ACHN (cell line): Measurements from ENCODE around the gene CHERP.
"Not testable (repeated sequence)": the region's sequence is repeated elsewhere in the genome, so short reads cannot be mapped to it uniquely, and the experiment has no call there.

ENCODE experiments used
- DNase-seq: peaks from one replicate; pipeline ENCODE4 v3.0.0-alpha.2; 2015
- in situ Hi-C: cut with HindIII; loops from 2 replicates; pipeline ENCODE4 v1.10.0; 2017; ENCODE audit warnings: low sequenced_read_pairs, low pct_ligation_motif_present, low pct_unique_long_range_greater_than_20kb

Gene CHERP

DNA sequence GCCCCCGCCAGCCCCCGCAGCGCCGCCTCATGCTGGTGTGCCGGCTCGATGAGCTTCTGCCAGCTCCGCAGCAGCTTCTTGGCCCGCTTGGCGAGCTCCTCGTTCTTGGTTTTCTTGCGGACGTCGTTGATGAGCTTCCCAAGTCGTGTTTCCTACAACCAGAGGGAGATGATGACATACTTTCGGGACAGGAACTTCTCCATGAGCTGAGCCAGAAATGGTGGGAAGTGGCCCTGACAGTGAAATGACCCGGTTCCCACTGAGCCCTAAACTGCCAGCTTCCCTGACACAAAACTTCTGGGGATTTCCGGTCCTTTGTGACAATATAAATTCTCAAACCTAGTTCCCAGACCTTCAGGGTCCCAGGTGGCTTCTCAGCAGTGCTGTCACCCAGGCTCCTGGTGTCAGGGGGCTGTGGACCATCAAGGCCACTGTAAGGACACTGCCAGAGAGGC, 35.3 kb upstream of the CHERP start:
- in situ Hi-C loops = no loop called here
- no peak for DNase-seq

DNA sequence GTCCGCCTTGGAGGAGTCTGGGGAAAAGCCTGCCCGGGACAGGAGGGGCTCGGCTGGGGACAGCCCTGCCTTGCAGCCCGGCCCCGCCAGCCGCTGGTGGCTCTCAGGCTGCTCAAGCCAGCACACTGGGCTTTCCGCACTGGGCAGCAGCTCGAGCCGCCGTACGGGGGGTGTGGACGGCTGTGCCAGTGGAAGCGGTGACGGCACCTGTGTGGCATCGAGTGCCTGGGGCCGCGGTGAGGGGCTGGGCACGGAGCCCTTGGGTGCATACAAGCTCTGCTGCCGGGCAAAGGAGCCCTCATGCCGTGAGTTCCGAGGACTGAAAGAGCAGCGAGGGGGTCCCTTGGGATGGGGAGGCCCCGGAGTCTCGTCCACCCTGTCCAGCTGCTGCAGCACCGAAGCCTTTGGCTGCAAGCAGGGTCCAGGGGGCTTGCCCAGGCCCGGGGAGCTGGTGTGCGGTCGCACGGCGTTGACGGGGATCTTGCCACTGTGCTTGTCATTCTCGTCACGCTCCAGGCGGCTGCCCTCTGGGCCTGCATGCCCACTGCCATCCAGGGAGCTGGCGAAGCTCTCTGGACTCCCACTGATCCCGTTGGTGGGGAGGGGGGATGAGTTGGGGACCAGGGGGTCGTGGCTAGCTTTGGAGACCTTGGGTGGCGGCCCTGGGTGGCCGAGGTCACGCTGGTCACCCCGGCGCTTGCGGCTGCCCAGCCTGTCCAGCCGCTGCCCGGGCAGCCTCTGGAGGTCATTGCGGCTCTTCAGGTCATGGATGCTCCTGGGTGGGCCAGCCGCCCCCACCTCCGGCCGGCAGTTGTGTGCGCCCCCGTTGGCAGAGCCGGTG, 34.7 kb upstream of the CHERP start:
- in situ Hi-C loops = no loop called here
- DNase-seq = no peak

DNA sequence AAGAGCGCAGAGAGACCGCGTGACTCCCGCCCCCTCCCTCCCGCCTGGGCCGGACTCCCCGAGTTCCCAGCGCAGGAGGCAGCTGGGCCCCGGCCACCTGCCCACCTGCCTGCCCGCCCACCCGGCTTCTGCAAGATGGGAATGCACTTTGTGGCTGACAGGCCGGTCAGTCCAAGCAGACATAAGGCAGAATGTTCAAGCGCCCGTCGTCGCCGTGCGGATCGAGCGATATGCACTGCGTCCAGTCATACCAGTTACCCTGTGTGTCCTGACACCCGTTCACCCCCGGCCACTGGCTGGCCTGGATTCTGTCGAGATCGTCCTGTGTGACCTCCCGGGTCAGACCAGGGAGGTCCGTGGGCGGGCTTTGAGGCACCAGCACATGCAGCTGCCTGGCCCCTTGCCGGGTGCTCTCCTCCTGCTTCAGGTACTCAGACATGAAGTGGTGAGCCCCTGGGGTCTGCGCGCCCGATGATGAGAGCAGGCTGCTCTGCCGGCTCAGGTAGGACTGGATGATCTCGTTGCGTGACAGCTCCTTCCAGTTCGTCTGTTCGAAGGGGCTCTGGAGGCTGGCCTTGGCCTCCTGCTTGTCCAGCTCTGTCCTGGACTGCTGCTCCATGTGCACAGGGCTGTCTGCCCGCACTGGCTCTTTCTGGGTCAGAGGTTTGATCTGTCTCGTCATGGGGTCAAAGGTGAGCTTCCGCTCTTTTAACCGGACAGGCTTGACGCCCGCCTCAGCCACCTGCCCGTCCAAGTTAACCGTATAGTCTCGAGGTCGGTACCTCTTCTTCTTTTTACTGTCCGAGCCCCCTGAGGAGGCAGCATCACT, 33.8 kb upstream of the CHERP start:
- DNase-seq = no peak
- in situ Hi-C loops = no loop called here

DNA sequence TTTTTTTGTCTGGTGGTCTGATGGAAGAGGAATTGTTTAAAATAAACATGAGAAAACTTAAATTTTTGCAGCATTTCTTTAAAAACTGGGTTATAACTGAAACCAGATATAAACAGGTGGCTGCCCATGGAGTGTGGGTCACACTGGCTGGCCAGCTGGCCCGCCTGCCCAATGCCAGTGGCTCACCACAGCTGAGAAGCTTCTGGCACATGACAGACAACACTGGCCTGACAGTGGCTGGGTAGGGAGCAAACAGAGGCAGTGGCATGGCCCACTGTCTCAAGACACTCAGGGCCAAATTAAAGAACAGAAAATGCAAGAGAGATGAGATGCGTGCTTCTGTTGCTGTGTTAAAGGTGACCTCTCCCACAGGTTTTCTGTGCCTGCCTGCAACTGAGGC, 33.0 kb upstream of the CHERP start:
- no peak for DNase-seq
- in situ Hi-C loops = no loop called here

DNA sequence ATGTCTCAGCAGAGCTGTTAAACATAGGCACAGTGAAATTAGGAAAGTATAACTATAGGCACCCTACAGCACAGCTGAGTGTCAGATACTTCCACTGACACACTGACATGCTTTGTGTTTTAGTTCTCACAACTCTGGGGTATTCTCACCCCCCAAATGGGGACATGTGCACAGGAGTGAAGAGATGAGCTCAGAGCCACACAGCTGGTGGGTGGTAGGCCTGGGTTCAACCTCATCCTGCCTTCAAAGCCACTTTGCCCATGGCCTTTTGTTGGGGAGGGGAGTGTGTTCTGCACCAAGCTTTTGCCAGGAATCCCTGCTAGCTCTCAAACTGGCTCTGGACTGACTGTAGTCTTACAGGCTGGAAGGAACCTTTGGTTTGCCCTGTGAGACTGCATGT, 31.7 kb upstream of the CHERP start:
- in situ Hi-C loops = no loop called here

DNA sequence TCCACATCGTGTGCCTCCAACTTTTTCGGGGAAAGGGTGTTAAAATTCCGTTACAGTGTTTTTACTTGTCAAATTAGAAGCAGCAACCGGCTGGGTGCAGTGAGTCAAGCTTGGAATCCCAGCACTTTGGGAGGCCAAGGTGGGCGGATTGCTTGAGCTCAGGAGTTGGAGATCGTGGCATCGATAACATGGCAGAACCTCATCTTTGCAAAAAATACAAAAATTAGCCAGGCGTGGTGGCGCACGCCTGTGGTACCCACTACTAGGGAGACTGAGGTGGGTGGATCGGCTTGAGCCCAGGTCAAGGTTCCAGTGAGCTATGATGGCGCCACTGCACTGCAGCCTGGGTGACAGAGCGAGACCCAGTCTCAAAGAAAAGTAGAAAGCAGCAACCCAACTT, 31.1 kb upstream of the CHERP start:
- DNase-seq = no peak
- in situ Hi-C loops = no loop called here

More for the DNA sequence above, 31.7 kb upstream of the CHERP start:
- no peak for DNase-seq

DNA sequence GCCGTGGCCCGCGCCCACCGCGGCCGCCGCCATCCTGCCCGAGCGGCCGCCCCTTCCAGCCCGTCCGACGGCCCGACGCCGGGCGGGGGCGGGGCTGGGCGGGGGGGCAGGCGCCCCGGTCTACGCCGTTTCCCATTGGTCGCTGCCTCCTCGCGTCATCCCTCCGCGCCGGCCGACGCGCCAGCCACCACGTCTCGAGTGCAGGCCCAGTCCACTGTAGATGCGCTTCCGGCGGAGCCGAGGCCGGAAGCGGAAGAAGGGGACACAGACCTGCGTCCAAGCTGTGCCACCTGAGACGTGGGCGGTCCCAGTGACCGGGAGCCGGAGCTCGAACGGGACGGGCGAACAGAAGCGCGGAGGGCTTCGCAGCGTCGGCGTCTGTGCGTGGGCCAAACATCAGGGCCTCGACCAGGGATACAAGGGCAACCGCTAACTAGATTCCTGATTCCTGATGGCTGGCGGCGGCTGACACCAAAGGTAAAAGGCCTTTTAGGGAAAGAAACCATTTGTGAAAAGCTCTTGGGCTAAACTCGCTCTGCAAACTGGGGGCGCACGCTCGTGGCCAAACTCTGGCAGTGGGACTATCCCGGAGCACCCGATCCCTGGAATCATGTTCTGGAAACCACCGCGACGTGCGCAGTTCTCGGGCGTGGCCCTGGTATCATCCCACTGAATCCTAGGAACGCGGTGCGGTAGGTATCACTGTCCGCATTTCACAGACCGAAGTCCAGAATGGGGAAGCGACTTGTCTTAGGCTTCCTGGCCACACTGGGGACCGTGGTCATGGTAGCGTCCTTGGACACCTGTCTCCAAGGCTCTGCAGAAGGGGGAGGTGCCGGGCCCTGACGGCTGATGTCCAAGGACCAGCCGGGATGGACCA, 30.3 kb upstream of the CHERP start, which contains the start of gene SLC35E1:
Gene SLC35E1 (minus strand): TSS at position 84 of the 880 bp plus-strand sequence. CDS start 51 bp downstream, at position 33.
- peak; percentile 93 for DNase-seq
- in situ Hi-C loops = no loop called here

DNA sequence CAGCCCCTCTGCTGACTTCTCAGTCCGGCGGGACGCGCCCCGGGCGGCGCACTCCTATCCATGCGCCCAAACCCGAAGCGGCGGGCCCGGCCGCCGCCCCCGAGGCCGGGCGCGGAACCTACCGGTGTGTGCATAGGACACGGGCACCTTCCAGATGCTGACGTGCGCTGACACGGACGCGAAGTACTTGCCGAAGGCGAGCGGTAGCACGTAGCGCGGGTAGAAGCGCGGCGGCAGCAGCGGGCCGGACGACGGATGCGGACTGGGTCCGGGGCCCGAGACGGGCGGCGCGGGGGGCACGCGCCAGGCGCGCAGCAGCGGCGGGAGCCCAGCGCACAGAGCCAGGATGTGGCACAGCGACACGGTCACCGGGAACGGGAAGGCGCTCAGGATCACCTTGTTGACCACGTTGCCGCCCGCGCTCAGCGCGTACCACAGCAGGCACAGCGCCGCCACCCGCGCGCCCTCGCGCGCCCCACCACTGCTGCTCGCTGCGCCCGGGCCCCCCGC, 29.6 kb upstream of the CHERP start:
- in situ Hi-C loops = no loop called here
- DNase-seq = peak; percentile 39

DNA sequence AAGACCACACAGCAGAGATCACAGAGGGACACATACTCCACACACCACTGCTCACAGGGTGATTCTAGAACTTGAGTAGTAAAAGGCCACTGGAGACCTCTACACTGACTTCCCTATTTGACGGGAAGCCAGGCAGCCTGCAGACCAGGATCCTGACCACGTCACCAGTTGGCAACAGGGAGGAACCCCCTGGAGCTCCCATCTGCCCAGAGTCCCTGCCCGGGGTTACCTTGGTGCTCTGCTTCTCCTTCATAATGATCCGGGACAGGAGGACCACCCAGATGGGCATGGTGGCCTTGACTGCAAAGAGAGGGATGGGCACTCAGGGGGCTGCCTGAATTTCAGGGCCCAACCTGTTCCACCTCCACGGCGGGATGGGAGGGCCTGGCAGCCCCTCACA, 29.0 kb upstream of the CHERP start:
- peak; percentile 48 for DNase-seq
- in situ Hi-C loops = no loop called here

DNA sequence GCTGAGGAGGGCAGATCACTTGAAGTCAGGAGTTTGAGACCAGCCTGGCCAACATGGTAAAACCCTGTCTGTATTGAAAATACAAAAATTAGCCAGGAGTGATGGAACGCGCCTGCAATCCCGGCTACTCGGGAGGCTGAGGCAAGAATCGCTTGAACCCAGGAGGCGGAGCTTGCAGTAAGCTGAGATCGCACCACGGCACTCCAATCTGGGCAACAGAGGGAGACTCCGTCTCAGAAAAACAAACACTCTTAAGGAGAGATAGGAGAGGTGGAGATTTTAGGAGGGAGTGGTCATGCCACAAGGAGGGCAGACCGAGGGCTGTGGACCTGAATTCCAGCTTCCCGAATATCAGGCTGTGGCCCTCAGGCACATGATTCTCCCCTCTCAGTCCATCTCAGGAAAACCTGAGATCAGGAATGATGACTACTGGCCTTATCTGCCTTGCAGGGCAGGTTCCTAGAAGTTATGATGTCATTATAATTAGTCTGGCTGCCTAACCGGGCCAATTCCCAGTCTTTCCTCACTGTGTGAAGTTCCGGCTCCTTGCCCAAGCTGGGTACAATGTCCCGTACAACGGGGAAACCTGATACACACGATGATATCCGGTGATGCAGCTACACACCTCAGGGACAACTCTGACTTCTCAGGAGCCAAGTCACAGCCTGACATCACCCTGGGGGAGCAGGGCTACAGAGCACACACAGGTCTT, 27.5 kb upstream of the CHERP start:
- no peak for DNase-seq
- in situ Hi-C loops = no loop called here

DNA sequence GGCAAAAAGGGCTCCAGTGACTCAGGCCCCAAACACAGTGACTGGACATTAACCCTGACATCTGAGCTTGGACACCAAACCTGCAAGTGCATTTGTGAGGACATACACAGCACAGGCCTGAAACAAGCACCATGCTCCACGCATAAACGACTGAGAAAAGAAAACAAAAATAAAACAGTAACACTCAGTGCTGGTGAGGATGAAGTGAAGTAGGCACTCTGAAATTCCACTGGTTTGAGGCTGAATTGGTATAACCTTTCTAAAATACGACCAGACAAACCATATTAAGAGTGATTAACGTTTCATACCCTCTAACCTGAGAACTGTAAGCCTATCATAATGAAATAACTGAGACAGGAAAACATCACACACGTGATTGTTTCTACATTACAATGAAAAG, 24.5 kb upstream of the CHERP start:
- in situ Hi-C loops = no loop called here
- no peak for DNase-seq

DNA sequence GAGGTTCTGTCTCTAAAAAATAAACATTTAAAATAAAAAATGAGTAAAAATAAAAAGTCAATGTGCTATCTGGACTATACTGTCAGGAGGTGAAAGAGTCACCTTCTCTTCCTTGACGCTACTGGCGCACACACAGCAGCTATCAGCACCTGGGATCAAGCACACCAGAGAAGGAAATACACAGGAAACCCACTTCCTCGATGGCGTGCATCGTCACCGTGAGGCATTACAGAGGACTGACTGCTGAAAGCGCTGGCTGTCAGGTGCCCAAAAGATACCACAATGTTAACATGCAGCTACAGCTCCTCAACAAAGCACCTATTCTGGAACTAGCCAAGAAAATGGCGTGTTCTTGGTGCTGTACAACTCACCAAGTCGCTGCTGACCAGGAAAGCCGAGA, 23.9 kb upstream of the CHERP start:
- DNase-seq = no peak
- in situ Hi-C loops = no loop called here

DNA sequence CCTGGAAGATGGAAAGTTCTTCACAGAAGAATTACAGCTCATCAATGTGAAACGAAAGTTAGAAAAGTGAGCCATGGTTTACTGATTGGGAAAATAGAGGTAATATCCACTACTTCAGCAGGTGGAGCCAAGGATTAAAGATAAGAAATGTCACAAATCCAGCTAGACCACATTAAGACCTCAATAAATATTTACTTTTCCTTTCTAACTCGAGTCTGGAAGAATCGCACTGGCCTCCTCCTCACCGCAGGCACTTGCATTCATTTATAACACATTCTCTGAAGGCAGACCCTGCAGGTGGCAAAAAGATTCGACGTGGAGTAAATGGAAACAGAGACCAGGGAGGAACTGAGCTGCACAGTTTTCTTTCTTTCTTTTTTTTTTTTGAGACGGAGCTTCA, 22.6 kb upstream of the CHERP start:
- in situ Hi-C loops = no loop called here
- no peak for DNase-seq

DNA sequence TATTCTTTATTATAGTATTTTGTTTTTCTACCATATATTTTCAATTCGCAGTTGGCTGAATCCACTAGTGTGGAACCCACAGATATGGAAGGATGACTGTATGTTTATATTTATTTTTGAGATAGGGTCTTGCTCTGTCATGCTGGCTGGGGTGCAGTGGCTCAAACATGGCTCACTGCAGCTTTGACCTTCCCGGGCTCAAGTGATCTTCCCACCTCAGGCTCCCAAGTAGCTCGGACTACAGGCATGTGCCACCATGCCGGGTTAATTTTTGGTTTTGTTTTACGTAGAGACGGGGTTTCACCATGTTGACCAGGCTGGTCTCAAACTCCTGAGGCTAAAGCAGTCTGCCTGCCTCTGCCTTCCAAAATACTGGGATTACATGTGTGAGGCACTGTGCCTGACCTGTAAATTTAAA, 20.4 kb upstream of the CHERP start:
- no peak for DNase-seq
- in situ Hi-C loops = no loop called here

DNA sequence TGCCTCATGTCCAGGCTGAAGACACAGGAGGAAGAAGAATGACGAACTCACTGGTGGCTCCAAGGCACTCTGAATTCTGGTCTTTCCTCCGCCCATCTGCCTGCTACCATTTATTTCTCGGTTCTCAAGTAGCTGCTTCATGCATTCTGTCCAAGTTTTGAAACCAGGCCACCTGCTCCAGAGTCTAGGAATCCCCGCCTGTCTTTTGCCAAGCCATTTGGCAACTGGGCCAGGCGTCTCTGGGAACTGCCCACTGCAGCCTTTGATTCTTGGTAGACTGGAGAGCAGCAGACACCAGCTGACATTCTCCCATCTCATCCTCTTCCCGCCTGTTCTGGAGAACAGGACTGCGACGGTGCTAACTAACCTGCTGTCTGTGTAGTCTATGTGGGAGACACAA, 19.1 kb upstream of the CHERP start:
- no peak for DNase-seq
- in situ Hi-C loops = no loop called here

DNA sequence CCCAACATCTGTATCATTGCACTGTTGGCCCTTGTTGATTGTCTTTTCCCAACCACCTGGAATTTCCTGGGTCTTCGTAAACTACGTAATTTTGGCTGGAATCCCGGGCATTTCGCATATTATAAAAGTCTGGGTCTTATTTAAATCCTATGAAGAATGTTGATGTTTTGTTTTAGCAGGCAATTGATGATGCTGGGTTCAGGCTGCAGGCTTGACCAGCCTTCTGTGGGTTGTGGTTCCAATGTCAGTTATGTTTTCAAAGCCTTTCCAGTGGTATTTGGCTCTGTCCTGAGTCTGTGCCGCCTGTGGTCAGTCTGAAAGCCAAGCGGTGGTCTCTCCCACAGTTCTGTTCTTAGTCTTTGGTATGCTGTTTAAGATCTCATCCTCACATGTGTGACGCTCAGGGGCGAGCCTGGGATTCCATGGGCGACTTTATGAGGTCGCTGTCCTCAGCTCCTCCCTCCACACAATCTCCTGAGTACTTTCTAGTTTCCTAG, 17.6 kb upstream of the CHERP start:
- in situ Hi-C loops = no loop called here
- DNase-seq = no peak

DNA sequence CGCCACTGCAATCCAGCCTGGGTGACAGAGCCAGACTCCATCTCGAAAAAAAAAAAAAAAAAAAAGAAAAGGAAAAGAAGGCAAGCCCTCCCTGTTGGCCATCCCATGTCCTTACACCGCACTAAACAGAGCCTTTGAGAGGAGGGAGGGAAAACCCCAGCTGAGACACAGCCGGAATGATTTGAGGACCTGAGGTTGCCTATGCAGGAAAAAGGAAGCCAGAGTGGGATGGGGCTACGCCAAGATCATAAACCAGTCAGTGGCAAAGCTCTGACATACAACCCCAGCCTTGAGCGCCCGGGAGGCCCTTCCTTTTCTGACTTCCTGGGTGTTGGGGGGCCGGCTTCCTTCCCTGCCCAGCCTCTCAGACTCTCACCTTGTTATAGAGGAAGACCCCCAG, 12.5 kb upstream of the CHERP start:
- in situ Hi-C loops = no loop called here

DNA sequence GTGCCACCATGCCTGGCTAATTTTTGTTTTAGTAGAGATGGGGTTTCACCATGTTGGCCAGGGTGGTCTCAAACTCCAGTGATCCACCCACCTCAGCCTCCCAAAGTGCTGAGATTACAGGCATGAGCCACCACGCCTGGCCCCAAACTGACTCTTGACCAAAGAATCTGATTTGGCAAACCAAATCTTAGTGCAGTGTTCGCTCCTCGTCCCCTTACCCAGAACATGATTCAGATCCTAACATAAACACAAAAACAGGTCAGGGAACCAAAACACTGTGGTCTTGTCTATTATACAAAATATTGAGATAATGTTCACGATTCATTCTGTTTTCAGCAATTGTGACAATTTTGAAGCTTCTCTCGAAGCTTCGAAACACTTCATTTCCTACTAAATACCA, 9.7 kb upstream of the CHERP start:
- in situ Hi-C loops, DNase-seq: not testable (repeated sequence)

More for the DNA sequence above, 12.5 kb upstream of the CHERP start:
- DNase-seq = no peak
